RPMI8226 (cell line): ENCODE results near the gene DNAH1.

Experiments used
- DNase-seq: peaks from one replicate; pipeline ENCODE4 v3.0.0-alpha.2; 2015

Gene DNAH1

DNA sequence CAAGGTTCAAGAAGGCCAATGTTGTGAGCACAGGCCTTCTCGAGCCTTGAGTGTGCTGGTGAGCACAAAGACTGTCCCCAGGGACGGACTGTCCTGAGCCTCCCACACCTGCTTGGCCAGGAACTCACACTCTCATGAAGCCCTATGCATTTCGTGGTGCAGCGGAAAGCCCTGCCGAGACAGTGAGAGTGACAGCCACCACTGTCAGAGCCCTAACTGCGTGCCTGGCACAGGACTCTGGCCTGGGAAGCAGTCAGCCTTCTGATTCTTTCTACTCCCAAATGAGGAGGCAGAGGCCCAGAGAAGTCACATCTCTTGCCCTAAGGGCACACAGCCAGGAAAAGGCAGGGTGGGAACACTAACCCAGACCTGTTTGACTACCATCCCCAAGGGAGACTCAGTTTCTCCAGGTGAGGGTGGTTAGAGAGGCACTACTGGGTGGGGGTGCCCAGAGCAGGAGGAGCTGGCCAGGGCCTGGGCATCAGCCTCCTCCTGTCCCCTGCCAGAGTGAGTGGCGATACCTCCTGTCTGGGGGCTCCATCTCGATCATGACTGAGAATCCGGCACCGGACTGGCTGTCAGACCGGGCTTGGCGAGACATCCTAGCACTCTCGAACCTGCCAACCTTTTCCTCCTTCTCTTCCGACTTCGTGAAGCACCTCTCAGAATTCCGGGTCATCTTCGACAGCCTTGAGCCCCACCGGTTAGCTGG is 78.0 kb downstream of the DNAH1 start:
- no peak for DNase-seq

DNA sequence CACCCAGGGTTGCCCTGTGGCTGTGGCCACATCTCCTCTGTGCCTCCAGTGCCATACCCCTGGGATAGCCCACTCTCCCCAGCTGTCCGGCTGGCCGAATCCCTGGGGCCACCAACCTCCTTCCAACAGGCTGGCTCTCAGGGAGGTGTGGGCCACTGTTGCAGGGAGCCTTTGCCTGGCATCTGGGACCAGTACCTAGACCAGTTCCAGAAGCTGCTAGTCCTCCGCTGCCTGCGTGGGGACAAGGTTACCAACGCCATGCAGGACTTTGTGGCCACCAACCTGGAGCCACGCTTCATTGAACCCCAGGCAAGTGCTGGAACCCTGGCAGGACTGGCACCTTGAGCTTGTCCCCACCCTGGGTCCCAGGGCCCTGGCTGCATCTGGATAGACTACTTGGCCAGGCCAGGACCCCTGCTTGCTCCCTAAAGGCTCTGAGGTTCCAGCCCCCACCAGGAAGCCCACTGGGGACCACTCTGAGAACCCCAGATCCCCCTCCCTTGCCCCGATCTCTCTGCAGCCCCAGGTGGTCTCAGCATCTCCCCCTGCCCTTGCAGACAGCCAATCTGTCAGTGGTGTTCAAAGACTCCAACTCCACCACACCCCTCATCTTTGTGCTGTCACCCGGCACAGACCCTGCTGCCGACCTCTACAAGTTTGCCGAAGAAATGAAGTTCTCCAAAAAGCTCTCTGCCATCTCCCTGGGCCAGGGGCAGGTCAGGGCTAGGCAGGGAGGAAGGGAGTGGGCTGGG is 78.8 kb downstream of the DNAH1 start:
- DNase-seq, result no peak

DNA sequence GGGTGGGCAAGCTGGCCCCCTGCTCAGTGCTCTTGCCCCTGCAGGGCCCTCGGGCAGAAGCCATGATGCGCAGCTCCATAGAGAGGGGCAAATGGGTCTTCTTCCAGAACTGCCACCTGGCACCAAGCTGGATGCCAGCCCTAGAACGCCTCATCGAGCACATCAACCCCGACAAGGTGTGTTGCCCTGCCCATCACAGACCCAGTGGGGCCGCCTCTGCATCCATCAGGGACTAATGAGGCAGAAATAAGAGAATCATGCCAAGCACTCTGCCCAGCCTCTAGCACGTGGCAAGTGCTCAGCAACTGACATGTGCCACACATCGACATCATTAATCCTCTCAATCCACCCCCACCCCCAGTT is 79.4 kb downstream of the DNAH1 start:
- no peak for DNase-seq

DNA sequence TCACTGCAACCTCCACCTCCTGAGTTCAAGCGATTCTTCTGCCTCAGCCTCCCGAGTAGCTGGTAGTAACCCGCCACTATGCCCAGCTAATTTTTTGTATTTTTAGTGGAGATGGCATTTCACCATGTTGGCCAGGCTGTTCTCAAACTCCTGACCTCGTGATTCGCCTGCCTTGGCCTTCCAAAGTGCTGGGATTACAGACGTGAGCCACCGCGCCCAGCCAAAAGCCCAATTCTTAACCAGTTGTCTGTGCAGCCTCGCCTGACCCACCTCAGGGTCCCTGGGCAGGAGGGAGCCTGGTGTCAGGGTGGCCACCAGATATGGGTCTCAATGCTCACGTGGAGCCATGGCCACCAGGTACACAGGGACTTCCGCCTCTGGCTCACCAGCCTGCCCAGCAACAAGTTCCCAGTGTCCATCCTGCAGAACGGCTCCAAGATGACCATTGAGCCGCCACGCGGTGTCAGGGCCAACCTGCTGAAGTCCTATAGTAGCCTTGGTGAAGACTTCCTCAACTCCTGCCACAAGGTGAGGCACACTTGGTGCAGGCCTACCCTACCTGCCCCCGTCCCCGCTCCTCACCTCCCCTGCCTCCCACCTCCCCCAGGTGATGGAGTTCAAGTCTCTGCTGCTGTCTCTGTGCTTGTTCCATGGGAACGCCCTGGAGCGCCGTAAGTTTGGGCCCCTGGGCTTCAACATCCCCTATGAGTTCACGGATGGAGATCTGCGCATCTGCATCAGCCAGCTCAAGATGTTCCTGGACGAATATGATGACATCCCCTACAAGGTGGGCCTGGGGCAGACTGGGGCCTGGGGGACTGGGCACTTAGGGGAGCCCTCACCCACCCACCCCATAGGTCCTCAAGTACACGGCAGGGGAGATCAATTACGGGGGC is 80.1 kb downstream of the DNAH1 start:
- no peak for DNase-seq

DNA sequence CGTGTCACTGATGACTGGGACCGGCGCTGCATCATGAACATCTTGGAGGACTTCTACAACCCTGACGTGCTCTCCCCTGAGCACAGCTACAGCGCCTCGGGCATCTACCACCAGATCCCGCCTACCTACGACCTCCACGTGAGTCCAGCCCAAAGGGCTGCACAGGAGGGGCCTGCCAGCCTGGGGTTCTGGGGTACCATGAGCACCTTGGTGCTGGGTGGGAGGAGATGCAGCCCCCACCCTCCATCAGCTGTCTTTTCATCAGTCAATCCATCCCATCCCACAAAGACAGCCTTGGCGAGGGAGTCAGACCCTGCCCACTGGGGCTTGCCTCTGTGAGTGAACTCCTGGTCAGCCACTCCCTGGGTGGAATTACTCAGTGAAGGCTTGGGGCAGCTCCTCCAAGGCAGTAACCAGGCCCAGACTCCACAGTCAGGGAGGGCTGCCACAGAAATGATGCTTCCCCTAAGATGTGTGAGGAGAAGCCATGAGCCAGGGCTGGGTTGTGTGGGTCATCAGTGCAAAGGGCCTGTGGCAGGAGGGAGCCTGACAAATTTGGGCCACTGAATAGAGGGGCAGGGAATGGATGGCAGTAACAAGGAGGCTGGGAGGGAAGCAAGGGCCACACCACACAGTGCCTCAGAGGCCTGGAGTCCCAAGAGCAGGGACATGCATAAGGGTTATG is 80.9 kb downstream of the DNAH1 start:
- no peak for DNase-seq

DNA sequence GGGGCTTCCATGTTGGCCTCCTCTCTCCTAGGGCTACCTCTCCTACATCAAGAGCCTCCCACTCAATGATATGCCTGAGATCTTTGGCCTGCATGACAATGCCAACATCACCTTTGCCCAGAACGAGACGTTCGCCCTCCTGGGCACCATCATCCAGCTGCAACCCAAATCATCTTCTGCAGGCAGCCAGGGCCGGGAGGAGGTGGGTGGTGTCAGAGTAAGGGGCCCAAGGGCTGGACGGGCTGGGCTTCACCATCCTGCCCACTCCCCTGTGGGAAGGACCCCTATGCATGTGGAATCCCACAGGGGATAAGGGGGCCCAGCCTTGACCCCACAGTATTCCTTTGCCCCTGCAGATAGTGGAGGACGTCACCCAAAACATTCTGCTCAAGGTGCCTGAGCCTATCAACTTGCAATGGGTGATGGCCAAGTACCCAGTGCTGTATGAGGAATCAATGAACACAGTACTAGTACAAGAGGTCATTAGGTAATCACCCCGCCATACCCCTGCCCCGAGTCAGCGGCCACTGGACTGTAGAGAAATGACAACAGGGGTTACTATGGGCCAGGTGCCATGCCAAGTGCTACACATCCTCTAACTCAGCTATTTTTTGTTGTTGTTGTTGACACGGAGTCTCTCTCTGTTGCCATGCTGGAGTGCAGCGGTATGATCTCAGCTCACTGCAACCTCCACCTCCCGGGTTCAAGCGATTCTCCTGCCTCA is 81.7 kb downstream of the DNAH1 start:
- no peak for DNase-seq

DNA sequence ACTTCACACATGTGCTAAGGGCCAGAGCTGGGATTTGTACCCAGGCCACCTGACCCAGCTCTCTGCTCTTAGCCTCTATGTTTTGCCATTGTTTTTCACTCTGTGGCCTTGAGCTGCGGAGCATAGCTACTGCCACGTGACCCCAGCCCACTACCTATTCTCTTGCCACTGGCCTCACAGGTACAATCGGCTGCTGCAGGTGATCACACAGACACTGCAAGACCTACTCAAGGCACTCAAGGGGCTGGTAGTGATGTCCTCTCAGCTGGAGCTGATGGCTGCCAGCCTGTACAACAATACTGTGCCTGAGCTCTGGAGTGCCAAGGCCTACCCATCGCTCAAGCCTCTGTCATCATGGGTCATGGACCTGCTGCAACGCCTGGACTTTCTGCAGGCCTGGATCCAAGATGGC is 82.6 kb downstream of the DNAH1 start:
- no peak for DNase-seq

DNA sequence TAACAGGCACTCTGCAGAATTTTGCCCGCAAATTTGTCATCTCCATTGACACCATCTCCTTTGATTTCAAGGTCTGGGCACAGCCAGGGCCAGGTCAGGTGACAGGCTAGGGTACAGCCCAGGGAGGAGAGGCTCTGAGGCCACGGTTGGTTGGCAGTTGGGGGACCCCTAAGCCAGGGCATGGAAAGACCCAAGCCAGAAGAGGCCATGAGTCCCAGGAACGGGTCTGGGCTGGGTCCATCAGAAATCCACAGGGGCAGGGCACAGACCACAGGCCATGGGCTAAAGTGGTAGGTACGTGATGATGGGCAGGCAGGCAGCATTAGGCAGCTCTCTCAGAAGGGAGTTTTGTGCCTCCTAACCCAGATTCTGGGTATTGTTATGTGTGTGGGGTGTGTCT is 83.0 kb downstream of the DNAH1 start:
- DNase-seq, result no peak

DNA sequence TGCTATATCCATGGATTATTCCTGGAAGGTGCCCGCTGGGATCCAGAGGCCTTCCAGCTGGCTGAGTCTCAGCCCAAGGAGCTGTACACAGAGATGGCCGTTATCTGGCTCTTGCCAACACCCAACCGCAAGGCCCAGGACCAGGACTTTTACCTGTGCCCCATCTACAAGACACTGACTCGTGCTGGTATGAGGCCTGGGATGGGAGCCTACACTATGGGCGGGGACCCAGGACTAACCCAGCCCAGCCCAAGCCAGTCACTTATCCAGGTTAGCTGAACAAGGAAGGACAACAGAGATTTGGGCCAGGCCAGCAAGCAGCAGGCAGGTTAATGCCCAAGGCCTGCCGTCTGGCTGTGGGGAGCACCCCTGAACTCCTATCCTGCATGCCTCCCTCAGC is 83.5 kb downstream of the DNAH1 start:
- no peak for DNase-seq

DNA sequence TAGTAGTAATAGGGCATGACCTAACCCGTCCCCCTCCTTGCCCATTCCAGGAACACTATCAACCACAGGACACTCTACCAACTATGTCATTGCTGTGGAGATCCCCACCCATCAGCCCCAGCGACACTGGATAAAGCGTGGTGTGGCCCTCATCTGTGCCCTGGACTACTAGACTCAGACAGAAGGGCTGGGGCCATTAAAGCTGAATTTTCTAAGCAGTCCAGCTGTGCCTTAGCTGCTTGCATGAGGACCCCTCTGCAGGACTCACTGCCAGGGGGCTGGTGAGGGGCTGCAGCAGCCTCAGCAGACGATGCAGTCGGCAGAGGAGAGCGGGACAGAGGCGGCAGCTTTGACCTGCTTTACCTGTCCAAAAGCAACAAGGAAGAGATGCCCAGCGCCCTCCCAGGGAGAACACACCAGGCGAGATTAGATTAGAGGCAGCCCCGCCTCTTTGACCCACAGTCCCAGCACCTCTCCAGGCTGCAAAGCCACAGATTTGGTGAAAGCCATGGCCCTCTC is 84.2 kb downstream of the DNAH1 start:
- no peak for DNase-seq

DNA sequence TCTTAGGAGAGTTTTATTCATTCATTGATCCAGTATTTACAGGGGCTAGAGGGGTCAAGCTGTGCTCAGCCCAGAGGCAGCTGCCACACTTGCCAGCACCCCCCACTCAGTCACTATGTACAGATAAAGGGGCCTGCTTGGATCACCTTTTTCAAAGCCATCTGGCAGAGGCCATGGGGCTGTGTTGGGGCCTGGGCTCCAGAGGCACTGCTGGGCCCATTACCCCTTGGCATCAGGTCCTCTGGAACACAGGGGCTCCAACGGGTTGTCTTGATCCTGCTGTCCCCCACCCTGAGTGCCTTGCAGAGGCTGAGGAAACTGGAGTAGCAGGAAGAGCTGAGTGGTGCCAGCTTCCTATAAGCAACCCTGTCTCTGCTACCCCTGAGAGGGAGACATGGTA is 84.9 kb downstream of the DNAH1 start:
- DNase-seq, result no peak

DNA sequence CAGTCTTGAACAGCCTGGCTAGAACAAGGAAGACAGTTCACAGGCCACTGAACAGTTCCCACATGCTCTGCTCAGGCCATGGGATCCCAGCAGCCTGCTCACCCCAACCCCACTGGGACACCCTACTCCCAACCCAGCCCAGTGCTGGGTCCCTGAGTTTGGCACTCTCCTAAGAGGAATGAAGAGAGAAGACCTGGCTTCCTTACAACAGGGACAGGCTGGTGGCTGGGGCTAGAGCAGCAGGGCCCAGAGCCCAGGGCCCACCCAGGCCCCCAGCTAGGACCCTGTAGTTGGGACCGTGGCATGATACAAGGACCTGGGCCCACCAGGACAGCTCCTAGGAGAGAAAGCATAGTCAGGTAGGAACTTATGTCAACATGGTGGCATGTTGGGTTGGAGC is 85.4 kb downstream of the DNAH1 start:
- DNase-seq, result no peak

DNA sequence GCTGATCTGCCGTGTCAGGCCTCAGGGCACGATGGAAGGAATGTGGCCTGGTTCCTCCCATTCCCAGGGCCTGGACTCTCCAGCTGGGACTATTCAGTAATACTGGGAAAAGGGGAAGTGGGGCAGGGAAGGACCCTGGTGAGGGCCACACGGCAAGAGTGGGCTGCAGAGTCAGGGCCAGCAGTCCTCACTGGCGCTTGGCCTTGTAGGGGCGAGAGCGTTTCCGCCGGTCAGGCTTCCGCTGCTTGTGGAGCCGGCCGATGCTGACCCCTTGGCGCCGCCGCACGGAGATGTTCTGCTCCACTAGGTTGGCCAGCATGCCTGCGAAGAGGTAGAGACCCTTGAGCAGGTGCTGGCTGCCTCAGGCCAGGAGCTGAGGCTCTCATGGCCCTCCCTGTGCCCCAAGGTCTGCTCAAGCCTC is 86.0 kb downstream of the DNAH1 start:
- DNase-seq, result no peak

DNA sequence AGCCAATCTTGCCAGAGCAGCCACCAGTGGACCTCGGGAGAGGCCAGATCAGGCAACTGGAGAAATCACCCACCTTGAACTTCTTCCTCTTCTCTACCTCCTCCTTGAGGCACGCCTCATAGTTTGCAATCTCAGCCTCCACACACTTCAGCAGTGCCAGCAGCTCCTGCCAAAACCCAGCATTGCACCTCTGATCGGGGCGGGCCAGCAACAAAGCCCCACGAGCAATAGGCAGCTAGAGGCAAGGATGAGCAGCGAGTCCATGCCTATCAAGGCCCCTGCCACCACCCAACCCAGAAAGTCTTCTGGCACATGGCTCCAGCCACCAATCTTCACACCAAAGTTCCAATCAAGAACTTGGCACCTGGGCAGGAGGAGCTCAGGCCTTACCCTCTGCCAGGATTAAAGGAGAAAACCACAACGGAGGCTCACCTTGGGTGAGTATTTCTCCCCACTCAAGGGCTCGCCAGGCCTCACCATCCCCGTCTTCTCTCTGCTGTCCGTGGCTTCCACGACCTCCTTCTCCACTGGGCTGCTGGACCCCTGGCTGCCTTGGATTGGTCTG is 86.7 kb downstream of the DNAH1 start:
- DNase-seq, result no peak

DNA sequence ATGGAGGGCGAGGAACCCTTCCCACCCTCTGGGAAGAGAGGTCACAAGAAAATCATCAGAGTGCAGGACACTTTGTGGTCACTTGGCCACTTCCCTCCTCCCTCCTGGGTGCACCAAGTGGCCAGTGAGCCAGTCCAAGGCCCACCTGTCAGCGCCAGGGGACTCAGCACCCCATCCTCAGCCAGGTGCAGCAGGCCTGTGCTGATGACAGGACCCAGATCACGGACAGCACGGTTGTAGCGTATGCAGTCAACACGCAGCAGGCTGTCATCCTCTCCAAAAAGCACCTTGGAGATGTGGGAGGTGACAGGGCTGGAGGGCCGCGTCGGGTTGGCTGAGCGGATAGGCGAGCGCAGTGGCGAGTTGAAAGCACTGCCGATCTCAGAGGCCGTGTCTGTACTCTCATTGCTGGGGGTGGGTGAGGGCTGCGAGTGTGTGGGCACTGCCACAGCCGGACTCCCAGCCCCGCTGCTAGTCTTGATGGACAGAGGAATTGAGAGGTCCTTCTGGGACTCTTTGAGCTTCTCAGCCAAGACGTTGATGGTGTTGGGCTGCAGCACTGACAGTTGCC is 87.2 kb downstream of the DNAH1 start:
- no peak for DNase-seq

DNA sequence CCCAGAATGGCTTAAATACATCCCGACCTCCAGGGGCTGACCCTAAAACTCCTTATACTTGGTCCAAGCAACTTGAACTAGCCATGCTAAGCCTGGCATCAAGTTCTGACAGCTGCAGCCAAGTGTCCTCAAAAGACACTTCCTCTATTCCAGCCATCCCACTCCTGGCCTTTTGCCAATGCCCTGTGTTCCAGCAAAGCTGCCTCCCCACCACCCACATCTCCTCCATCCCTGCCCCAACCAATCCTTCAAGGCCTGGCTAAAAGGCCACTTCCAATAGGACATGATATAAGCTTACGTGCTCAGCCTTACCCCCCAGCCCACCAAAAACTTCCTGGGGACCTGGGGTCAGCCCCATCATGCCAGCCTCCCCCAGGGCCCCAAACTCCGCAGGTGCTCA is 87.8 kb downstream of the DNAH1 start:
- DNase-seq, result no peak

DNA sequence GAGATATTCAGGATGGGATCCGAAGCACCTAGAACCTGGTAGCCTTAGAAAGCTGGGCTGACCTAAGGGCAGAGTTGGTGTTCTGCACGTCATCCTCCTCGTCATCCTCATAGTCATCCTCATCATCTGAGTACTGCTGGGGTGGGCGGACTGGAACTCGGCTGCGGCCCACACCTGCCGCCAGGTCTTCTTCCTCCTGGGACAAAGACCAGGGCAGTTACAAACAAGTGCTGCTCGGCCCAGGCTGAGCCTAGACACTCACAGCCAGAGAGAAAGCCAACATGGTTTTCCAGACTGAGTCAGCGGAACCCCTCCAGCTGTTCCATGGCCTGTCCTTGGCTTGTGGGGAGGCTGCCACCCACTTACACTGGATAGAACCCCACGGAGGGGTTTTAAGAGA is 88.3 kb downstream of the DNAH1 start:
- no peak for DNase-seq

DNA sequence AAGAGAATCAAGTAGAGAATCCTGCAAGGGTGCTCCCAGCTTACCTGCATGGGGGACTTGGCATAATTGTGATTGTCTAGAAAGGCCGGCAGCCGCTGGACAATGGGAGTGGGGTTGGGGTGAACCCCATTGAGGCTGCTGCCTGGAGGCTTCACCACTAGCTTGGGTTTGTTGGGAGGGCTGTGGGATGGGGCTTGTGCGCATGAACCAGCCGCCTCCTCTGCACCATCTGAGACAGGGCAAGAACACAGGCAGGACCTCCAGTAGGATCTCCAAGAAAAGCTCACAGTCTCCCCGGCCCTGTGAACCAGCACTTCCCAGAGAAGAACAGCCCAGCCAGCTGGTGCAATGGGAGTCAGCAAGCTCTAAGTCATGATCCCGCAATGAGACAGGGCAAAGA is 88.9 kb downstream of the DNAH1 start:
- DNase-seq, result no peak

DNA sequence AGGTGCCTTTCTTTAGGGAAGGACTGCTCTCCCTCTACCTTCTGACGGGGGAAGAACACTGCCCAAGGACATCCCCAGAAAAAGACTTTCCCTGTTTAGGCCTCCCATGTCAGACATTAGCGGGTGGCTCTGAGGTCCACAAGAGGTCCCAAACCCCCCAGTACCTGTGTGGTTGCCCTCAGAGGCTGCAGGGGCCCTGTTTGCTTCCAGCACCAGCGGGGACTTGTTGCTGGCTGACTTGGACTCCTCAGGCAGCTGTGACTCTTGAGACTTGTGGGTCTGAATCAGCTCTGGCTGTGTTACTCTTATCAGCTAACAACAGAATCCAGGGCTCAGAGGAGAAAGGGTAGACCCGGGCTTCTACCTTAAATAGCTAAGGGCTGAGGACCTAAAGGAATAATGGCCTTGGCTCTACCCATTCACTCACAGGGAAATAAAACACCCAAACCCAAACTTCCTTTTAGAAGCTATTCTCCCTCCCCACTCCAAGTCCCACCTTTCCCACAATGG is 89.5 kb downstream of the DNAH1 start:
- DNase-seq, result no peak

DNA sequence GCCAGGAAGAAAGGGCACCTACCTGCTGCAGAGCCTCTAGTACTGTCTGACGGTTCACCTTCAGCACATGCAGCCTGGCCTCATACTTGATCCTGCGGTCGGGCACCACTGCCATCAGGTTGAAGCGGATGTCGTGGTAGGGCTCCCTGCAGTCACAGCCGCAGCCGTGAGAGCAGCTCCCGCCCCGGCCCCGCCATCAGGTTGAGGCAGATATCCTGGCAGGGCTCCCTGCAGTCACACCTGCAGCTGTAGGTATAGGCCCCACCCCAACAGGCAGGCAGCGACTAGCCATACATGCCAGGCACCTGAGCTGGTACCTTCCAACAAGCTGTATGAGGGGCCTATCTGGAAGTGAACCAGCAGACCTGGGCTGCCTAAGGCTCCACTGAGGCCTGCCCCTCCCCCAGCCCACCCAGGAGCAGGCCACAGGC is 90.1 kb downstream of the DNAH1 start:
- DNase-seq, result no peak
